Measurements from ENCODE around the gene WDR90.
A peak's percentile ranks its signal among the peaks of the same experiment; 100 is the strongest.

WDR90 gene

GRCh38 chr16:640614-641013, 8.6 kb upstream of the WDR90 start:
- DNase-seq: no peak

- DNase-seq: peak in 1 of 2 experiments; percentile 42
These were observed 7.6 kb upstream of the WDR90 start, which contains the start of gene MCRIP2 for GRCh38 chr16:641326-642188. Gene MCRIP2, plus strand, starts transcription at chr16:641828. Its CDS starts 164 bp downstream, at chr16:641992.

- DNase-seq: no peak
These were observed 6.7 kb upstream of the WDR90 start for GRCh38 chr16:642189-643049.

GRCh38 chr16:643050-643368, 6.2 kb upstream of the WDR90 start:
- no peak for DNase-seq

GRCh38 chr16:644556-644955, 4.6 kb upstream of the WDR90 start:
- DNase-seq: no peak

- DNase-seq: no peak
These were observed 3.1 kb upstream of the WDR90 start for GRCh38 chr16:645852-646678.

GRCh38 chr16:646679-647172, 2.4 kb upstream of the WDR90 start:
- no peak for DNase-seq

GRCh38 chr16:647173-647902, 1.8 kb upstream of the WDR90 start:
- no peak for DNase-seq

GRCh38 chr16:648071-648780, 939 bp upstream of the WDR90 start:
- peak in 1 of 2 experiments; percentile 33 for DNase-seq

- DNase-seq: no peak
These were observed 466 bp downstream of the WDR90 start for GRCh38 chr16:649631-650030.

GRCh38 chr16:651844-652243, 2.7 kb downstream of the WDR90 start:
- DNase-seq: no peak

- no peak for DNase-seq
These were observed 3.5 kb downstream of the WDR90 start for GRCh38 chr16:652454-653305.

- DNase-seq: no peak
These were observed 4.9 kb downstream of the WDR90 start for GRCh38 chr16:654034-654433.

- no peak for DNase-seq
These were observed 8.3 kb downstream of the WDR90 start for GRCh38 chr16:657487-657886.

- DNase-seq: no peak
These were observed 9.8 kb downstream of the WDR90 start for GRCh38 chr16:658679-659571.

- no peak for DNase-seq
These were observed 10.5 kb downstream of the WDR90 start for GRCh38 chr16:659618-660017.

- no peak for DNase-seq
These were observed 10.9 kb downstream of the WDR90 start for GRCh38 chr16:660132-660458.

- peak; percentile 52 to 53 for DNase-seq
These were observed 11.5 kb downstream of the WDR90 start for GRCh38 chr16:660459-661183.

Data from activated CD4-positive, alpha-beta T cell treated with anti-CD3 and anti-CD28 coated beads, Interleukin-2, amount 50 U/mL, for 4 hours (primary cell).